Subcutaneous adipose tissue (tissue), 4 donors: ENCODE data around the gene WDR49. TPM values are rescaled to one million over a fixed set of nuclear protein-coding genes. Genes with fewer than 3 reads are reported as not detected.

ENCODE experiments used
- small RNA-seq: library from RNA; depleted of rRNA; stranded (forward); fragments of <200 nt; gene quantifications from one replicate; pipeline ENCODE3, GENCODE V24; 2016
- total RNA-seq, 4 donors: library from RNA; depleted of rRNA; stranded (reverse); fragments of >200 nt; gene quantifications; one replicate each; pipeline ENCODE4 v1.1.0, GENCODE V29; 2016
- TF ChIP-seq, protein P1 (sequence below): fragments of 450-650 bp; IDR thresholded peaks from one replicate; pipeline ENCODE4 v1.5.1; 2016; ENCODE audit warnings: low read depth, mild to moderate bottlenecking, control low read depth, antibody characterized with exemption, moderate library complexity

The WDR49 gene
- total RNA-seq, 4 donors from 2014 or later, result 0.85 to 2.6 (median 1.6) TPM

- TF ChIP-seq, protein P1, sequence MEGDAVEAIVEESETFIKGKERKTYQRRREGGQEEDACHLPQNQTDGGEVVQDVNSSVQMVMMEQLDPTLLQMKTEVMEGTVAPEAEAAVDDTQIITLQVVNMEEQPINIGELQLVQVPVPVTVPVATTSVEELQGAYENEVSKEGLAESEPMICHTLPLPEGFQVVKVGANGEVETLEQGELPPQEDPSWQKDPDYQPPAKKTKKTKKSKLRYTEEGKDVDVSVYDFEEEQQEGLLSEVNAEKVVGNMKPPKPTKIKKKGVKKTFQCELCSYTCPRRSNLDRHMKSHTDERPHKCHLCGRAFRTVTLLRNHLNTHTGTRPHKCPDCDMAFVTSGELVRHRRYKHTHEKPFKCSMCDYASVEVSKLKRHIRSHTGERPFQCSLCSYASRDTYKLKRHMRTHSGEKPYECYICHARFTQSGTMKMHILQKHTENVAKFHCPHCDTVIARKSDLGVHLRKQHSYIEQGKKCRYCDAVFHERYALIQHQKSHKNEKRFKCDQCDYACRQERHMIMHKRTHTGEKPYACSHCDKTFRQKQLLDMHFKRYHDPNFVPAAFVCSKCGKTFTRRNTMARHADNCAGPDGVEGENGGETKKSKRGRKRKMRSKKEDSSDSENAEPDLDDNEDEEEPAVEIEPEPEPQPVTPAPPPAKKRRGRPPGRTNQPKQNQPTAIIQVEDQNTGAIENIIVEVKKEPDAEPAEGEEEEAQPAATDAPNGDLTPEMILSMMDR, result no peak
Measured at GRCh38 chr3:167453815-167454214, 199.9 kb downstream of the WDR49 start.

- TF ChIP-seq, protein P1, result no peak
Measured at GRCh38 chr3:167451282-167451681, 202.5 kb downstream of the WDR49 start.

- TF ChIP-seq, protein P1, result no peak
Measured at GRCh38 chr3:167450675-167451074, 203.1 kb downstream of the WDR49 start.

GRCh38 chr3:167450195-167450594 is 203.5 kb downstream of the WDR49 start:
- TF ChIP-seq, protein P1, result no peak

GRCh38 chr3:167445491-167445890 is 208.3 kb downstream of the WDR49 start:
- TF ChIP-seq, protein P1, result no peak

GRCh38 chr3:167441256-167441655 is 212.5 kb downstream of the WDR49 start:
- TF ChIP-seq, protein P1, result no peak

GRCh38 chr3:167437428-167438139 is 216.2 kb downstream of the WDR49 start:
- TF ChIP-seq, protein P1, result no peak

Small RNAs within 50 kb of the gene (small RNA-seq; reads per million reads assigned to genes)
- gene HMGN1P8, result not detected

Other genes with a start within 250 kb of the WDR49 start
- 1 to 10 TPM in 1 of 4 donors, not detected in 3; 1.3 TPM for gene SERPINI2, start 179.9 kb downstream of the WDR49 start, total RNA-seq
- 100 to 1,000 TPM in 1 of 4 donors, 10 to 100 TPM in 3; 46.5 to 103 (median 77.6) TPM for gene PDCD10, start 81.0 kb upstream of the WDR49 start, total RNA-seq
- gene SERPINI1, start 81.8 kb upstream of the WDR49 start, total RNA-seq, result 1 to 10 TPM in 3 of 4 donors, under 1 TPM in 1; 0.75 to 2.8 (median 2.5) TPM